GM18873 (cell line): Measurements from ENCODE around the gene GAD1.

Experiments used
- ATAC-seq: cut with Tn5 transposase; IDR thresholded peaks from one replicate; pipeline ENCODE4 v1.9.1; 2021; ENCODE audit warnings: mild to moderate bottlenecking, moderate library complexity, moderate number of reproducible peaks; ENCODE audit not compliant: unreplicated experiment, low FRiP score

The GAD1 gene

DNA sequence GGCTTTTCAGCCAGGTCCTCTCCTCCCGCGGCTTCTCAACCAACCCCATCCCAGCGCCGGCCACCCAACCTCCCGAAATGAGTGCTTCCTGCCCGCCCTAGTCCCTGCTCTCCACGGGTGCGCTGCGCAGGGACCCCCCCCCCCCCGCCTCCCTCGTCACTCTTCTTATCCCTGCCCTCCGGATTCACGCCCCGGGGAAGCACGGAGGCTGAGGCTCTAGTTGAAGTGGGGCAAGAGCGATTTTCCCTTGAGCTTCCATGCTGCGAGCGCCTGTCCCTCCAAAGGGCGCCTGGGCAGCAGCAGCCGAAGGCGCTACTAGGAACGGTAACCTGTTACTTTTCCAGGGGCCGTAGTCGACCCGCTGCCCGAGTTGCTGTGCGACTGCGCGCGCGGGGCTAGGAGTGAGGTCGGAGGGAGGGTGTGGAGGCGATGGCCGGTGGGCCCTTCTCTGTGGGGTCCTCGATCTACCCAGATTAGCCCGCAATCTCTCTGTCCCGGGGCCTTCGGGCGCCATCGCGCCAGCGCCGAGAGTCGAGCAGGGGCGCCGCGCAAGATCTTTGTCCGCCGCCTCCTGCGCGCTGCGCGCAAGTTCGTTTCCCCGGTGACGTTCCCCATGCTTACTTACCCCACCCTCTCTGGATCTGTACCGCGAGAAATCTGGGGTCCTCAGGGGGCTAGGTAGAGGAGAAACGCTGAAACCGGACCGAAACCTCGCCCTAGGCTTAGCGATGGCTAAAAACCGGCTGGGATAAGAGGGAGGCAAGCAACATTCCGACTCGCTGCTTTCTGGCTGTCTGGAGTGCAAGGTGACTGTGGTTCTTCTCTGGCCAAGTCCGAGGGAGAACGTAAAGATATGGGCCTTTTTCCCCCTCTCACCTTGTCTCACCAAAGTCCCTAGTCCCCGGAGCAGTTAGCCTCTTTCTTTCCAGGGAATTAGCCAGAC, 677 bp downstream of the GAD1 start:
- no peak for ATAC-seq

DNA sequence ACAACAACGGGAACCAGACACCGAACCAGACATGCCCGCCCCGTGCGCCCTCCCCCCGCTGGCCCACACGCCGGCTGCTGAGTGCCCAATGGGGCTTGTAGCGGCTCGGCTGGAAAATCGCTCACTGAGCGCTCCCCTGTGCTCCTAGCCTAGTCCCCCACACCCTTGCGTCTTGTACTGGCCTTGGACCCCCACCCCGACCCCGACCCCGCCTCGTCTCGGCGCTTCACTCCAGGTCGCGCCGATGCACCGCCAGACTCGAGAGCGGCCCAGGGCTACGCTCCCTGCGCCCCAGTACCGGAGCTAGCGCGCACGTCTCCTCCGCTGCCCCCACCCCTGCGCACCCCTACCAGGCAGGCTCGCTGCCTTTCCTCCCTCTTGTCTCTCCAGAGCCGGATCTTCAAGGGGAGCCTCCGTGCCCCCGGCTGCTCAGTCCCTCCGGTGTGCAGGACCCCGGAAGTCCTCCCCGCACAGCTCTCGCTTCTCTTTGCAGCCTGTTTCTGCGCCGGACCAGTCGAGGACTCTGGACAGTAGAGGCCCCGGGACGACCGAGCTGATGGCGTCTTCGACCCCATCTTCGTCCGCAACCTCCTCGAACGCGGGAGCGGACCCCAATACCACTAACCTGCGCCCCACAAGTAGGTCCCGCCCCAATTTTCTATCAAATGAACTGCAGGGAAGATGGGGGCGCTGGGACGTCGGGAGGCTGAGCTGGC, 1.5 kb downstream of the GAD1 start:
- ATAC-seq, result no peak

DNA sequence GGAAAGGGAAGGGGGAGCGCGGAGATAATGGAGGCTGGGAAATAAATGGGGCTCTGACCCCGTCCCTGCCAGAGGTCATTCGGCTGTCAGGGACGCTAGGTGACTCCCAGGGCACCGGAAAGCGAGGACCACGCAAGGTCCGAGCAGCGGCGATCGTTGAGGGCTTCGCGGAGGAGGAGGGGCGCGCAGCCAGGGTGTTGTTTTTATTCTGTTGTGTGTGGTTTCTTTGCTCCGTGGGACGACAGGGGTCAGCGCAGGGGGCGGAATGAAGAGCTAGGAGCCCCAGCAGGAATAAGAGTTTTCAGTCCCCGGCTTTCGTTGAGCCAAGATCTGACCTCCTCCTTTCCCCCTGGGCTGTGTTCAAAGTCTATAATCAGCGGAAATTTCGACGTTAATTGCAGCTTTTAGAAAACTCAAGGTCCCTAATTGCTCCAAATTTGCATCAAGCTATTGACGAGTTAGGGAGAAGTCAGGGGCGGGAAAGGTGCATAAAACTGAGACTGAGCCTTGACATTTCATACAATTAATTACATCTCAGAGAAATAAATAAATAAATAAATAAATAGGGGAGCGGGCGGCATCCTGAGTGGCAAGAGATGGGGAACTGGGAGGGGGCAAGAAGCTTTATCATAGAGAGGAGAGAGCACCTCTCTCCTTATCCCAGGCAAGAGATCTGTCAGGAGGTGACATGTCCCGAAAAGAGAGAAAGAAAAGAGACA, 2.2 kb downstream of the GAD1 start:
- ATAC-seq, result no peak

DNA sequence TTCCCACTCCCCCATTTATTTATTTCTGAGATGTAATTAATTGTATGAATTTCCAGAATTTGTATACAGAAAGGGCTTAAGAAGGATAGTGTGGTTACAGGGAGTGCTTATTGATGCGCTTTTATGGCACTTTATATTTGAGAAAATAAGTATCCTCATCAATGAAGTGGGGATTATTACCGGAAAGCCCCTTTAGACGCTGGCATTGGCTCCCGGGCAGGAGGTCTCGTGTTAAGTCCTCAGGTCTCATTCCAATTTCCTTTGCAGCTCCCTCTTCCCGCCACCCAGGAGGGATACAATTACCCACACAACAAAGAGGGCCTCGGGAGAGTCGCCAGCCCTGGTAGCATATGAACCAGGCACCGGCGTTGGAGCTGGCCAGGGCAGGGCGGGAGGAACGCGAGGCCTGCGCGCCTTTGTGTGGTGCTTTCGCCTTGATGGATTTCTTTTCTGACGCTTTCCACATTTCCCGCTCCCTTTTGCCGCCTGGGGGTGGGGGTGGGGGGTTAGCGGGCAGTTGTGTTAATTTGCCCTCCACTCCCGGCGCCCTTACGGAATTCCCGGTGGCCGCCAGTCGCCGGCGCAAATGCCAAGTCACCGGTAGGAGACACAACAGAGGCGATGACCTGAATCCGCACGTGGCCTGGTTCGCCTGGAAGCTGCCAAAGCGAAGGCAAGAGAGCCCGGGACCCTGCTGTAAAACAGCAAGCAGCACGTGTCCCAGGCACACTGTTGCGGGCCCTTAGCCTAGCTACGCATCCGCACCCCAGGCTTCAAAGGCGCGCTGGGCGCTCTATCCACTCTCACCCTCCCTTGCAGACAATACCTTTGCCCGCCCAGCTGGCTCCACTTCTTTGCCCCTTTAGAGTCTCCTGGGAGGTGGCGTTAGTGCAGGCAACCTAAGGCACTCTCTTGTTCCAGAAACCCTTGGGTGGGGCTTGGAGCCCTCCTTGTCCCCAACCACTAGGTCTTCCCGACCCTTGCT, 3.3 kb downstream of the GAD1 start:
- no peak for ATAC-seq

DNA sequence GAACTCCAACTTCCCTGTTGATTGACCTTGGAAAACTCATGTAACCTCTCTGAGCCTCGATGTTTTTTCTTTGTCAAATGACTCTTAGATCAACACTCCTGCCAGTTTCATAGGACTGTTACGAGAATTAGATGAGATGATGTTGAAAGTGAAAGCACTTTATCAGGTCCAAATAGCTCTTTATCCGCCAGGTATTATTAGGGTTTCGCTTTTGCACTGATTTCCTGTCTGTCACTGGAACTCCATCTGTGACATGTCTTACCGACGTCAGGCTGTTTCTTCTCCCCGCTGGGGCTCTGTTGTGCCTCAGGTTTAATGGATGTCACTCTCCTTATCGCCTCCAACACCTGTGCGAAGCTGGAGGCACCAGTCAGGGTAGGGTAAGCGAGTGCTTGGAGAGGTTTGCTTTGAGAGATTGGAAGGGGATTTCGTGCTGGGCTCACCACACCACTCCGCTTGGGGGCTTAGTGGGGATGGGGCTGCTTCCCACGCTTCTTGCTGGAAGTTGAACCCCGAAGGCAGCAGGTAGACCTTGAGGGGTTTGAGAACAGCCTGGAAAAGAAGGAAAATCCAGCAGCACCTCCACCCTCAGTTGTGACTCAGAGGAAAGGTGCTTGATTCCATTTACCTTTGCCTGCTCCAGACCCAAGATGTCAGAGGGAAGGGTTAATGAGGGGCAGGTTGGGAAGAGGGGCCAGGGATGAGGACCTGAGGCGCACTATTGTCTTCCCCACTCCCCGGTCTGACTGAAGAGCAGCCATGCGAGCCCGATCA, 4.3 kb downstream of the GAD1 start:
- no peak for ATAC-seq

DNA sequence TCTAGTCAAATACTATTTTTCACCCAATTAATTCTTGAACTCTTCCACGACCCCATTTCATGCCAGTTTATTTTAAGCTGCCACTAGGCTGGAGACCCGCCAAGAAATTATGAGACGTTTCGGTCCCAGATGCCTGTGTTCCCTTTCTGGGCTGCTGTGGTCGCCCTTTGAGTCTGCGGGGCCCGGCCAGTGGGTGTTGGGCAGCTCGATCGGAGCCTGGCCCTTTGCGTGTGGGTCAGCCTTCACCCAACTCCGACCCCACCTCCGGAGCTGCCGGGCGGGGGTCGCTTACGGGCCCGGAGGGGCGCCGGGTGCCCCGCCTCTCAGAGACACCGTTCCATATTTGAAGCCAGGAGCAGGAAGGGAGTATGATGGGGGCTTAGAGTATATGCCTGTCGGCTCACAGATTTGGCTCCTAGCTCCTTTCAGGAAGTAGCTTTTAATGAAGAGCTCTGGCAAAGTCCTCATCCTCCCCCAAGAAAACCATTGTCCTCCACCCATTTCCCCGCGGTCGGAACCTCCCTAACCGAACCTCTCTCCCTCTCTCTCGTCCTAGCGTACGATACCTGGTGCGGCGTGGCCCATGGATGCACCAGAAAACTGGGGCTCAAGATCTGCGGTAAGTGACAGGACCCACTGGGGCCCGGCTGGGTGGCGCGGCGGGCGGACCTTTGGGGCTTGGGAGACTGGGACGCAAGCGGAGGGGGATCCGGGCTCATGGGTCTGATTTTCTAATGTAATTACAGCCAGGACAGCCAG, 5.0 kb downstream of the GAD1 start:
- ATAC-seq, result no peak

DNA sequence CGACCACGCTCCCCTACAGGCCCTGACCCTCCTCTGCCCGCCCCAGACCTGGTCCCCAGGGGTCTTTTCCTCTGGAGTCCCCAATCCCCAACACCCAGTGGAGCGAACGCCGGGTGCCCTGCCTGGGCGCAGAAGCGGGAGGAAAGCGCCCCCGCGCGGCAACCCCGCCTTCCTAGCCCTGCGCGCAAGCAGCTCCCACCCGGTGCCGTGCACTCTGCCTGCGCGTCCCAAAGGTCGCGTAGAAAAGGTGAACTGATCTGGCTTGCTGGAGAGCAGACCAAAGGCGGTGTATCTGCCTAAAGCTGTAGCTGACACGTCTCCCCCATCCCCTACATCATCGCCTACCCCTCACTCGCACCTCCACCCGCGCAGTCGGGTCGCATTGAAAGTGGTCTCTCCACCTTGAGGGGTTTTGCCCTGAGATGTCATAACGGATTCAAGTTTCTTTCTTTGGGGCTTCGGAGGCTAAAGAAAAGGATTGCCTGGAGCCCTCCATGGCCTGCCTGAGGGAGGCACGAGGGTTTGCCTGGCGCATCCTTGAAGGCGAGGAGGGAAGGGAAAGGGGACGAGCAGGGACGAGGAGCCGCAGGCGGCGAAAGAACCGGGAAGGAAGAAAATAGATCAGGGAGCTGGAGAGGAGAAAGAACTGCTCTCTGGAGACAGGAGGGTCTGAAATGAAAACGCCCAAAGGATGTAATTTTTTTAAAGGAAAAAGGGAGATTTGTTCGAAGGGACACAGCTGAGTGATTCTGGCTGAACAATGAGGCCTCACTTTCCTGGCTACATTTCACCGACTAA, 5.8 kb downstream of the GAD1 start:
- no peak for ATAC-seq

DNA sequence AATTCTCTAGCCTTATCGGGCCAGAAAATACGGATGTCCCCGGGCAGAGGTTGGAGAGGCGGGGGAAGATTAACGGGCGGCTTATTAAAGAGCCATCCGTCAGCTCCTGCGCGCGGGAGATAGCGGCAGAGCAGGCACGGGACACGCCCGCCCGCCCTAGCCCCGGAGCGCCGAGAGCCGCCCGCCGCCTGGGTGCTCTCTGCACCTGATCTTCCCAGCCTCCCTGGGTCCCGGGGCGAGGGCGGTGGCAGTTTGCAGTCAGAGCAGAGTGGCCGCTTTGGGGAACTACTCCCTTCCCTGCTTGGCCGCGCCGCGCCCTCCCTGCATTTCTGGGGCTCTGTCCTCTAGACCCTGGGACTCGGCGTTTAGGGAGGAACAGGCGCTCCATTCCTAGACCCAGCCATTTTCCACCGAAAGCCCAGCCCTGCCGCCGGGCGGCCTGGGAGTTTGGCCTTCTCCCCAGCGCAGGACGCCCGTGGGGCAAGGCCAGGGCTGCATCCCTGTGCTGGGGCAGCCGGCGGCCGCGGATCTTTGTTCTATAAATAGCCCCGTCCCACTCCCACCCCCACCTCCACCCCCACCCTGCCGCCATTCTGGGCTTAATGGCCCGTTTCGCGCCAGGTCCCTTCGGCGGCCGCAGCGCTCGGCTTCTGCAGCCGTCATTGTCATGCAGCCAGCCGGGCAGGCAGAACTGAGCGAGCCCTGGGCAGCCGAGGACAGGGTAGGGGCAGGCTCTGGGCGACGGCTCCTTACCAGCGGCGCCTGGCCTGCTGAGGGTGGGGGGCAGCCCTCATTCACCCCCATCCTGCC, 6.6 kb downstream of the GAD1 start:
- no peak for ATAC-seq

DNA sequence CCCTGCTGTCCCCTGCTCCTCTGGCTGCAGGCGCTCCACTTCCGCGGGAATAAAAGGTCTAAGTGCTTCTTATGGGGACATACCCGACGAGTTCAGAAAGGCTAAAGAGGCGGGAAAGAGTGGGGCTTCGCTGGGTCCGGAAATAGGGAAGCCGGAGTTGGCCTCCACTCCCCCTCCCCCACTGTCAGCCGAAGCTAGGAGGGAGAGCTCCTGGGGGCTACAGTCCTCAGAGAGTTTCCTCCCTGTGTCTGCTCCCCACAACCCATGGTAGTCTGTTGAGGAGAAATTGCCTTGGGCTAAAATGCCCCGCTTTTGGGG, 7.2 kb downstream of the GAD1 start:
- no peak for ATAC-seq

DNA sequence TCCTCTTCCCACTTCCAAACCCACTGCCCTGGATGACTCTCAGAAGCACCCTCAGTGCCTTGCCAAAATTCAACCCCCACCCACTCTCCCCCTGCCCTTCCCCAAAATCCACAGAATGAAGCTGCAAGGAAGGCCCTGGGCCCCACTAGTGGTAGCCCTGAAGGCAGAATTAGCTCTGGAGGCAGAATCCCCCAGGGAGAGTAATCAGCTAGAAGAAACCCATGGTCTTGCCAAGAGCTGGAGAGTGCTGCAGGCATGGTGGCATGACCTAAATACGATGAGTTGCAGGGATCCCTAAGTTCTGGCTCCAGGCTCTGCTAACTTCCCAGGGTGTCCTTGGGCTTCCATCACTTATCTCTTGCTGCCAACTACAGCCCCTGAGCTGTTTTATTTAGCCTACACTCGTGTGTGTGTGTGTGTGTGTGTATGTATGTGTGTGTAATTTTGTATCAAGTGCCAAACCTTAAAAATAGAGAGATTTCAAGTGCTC, 7.9 kb downstream of the GAD1 start:
- ATAC-seq, result no peak

DNA sequence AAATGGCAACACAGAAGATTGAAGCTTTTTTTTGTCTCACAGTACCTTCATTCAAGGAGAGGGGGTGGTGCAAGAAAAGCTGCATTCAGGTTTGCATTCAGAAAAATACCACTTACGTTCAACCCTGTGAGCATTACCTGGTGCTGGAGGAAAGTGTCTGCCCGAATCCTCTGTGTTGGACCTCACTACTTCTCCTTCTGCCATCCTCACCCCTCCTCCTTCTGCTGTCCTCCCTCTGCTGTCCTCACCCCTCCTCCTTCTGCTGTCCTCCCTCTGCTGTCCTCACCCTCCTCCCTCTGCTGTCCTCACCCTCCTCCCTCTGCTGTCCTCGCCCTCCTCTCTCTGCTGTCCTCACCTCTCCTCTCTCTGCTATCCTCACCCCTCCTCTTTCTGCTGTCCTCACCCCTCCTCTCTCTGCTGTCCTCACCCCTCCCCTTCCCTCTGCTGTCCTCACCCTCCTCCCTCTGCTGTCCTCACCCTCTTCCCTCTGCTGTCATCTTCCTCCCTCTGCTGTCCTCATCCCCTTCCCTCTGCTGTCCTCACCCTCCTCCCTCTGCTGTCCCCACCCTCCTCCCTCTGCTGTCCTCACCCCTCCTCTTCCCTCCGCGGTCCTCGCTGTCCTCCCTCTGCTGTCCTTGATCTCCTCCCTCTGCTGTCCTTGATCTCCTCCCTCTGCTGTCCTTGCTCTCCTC, 11.3 kb downstream of the GAD1 start:
- no peak for ATAC-seq

DNA sequence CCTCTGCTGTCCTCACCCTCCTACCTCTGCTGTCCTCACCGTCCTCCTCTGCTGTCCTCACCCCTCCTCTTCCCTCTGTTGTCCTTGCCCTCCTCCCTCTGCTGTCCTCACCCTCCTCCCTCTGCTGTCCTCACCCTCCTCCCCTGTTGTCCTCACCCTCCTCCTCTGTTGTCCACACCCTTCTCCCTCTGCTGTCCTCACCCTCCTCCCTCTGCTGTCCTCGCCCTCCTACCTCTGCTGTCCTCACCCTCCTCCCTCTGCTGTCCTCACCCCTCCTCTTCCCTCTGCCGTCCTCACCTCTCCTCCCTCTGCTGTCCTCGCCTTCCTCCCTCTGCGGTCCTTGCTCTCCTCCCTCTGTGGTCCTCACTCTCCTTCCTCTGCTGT, 11.8 kb downstream of the GAD1 start:
- ATAC-seq, result no peak

DNA sequence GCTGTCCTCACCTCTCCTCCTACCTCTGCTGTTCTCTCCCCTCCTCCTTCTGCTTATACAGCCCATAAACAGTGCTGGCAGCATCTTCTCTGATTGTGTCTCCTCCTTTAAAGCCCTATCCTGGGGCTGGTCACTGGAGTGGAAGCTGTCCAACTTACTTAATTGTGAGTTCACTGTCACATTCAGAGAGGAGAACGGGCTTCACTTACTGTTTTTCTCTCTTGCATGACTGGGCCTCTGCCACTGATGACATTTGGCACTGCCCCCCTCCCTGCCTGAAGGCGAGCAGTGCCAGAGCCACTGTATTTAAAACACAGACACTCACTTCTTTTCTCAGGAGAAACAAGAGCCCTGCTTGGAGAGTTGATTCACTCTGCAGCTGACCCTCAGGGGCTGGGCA, 12.3 kb downstream of the GAD1 start:
- no peak for ATAC-seq

DNA sequence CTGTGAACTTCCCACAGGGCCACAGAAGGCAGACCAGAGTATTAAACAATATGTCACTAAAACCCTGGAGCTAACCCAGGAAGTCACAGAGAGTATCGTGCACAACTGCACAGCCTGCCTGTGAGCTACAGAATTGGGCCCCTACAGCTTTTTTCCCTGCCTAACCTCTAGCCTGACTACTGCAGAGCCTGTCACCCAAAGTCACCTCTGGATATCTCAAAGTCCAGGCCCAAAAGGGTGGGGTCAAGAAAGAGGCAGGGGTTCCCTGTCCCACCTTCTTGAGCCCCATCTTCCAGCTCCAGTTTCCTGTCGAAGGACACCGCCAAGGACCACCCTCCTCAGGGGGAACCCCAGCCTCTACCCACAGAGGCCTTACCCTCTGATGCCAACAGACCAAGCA, 13.5 kb downstream of the GAD1 start:
- no peak for ATAC-seq

DNA sequence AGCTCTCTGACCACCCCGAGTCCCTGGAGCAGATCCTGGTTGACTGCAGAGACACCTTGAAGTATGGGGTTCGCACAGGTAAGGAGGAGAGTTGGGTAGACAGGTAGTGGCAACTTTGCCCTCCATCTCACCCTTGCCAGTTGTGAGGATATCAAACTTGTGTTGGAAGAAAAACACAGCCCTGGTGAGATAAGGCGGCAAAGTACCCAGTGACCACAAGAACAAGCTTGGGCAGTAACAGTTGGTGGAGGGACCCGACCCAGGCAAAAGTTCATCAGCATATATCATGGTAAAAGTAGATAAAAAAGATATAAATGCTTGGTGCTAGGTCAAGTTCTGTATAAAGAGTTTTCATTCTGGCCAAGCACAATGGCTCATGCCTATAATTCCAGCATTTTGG, 14.4 kb downstream of the GAD1 start:
- ATAC-seq, result no peak

DNA sequence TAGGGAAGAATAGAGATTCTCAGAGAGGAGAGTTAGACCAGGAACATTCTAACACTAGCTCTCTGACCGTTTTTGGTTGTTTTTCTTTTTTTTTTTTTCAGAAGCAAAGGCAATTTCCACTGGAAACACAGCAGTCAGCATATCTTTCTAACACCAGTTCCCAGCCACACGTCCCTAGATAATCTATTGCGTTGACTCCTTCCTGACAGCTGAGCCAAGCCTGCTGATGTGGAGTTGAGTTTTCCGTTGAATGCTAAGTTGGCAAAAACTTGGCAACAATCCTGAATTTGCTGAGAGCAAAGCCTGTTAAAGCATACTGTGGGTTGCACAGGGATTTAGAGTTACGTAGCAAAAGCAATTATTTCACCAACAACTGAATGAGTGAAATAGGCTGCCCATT, 19.3 kb downstream of the GAD1 start:
- no peak for ATAC-seq
